HL-60 (cell line): Measurements from ENCODE around the gene MAD1L1.

Experiments
- GABPA ChIP-seq: IDR thresholded peaks from 2 replicates; pipeline ENCODE4 v1.6.1; 2012; ENCODE audit warnings: low read depth
- TF ChIP-seq, protein P1 (sequence below): IDR thresholded peaks from one replicate; pipeline ENCODE4 v1.5.1; 2011; ENCODE audit warnings: low read length, control low read depth, inconsistent platforms; ENCODE audit not compliant: insufficient read depth

DNA sequence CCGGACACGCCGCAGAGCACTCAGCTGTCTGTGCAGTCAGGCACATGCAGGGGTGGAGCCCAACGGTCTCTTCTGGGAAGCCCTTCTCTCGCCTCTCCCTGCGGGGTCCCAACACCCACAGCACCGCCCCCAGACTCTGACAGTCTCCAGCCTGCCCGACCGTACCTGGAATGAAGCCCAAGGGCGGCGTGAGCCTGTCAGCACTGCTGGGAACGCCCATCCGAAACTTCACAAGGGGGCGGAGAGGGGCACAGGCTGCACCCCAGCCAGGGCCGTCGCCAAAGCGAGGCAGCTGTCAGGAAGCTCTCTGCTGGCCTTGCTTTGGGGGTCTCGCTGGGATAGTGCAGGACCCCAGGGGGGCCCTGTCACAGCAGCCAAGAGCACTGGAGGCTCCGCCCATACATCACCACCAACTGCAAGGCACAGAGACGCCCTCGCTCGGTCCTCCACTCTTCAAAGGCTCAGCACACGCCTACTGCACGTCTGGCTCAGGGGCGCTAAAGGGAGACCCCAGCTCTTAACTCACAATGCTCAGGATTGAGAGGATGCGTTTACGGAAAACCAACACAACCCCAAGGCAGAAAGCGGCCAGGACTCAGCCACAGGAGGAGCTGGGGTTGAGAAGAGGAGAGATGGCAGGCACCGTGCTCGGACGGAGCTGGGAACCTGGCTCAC is 30.9 kb downstream of the MAD1L1 start:
- no peak for TF ChIP-seq GABPA
- TF ChIP-seq, protein P1, sequence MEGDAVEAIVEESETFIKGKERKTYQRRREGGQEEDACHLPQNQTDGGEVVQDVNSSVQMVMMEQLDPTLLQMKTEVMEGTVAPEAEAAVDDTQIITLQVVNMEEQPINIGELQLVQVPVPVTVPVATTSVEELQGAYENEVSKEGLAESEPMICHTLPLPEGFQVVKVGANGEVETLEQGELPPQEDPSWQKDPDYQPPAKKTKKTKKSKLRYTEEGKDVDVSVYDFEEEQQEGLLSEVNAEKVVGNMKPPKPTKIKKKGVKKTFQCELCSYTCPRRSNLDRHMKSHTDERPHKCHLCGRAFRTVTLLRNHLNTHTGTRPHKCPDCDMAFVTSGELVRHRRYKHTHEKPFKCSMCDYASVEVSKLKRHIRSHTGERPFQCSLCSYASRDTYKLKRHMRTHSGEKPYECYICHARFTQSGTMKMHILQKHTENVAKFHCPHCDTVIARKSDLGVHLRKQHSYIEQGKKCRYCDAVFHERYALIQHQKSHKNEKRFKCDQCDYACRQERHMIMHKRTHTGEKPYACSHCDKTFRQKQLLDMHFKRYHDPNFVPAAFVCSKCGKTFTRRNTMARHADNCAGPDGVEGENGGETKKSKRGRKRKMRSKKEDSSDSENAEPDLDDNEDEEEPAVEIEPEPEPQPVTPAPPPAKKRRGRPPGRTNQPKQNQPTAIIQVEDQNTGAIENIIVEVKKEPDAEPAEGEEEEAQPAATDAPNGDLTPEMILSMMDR, result no peak
